PFSK-1 (cell line): Measurements from ENCODE around the gene STK39.

Experiments used
- FOXP2 ChIP-seq: optimal IDR thresholded peaks from 2 replicates; pipeline ENCODE3; 2011; ENCODE audit warnings: borderline replicate concordance, control low read depth, inconsistent platforms; ENCODE audit not compliant: insufficient read depth; ENCODE audit errors: extremely low read length, extremely low read depth
- POLR2AphosphoS5 ChIP-seq: IDR thresholded peaks from 2 replicates; pipeline ENCODE4 v1.6.1; 2012; ENCODE audit warnings: low read depth, mild to moderate bottlenecking, control low read depth, low read length, moderate library complexity
- SIN3A ChIP-seq: IDR thresholded peaks from 2 replicates; pipeline ENCODE4 v1.6.1; 2012; ENCODE audit warnings: mild to moderate bottlenecking, low read length, moderate library complexity, borderline replicate concordance; ENCODE audit not compliant: insufficient read depth
- TAF1 ChIP-seq: IDR thresholded peaks from 2 replicates; pipeline ENCODE4 v1.6.1; 2012; ENCODE audit warnings: low read length, control low read depth, borderline replicate concordance; ENCODE audit not compliant: insufficient read depth
- TF ChIP-seq, protein P1 (sequence below), 2 experiments: IDR thresholded peaks; 2 replicates each; pipeline versions ENCODE4 v1.6.1 to v1.8.0; 2011 to 2012; ENCODE audit warnings: low read depth in 2 of 2, low read length in 2 of 2, control low read depth in 1 of 2, inconsistent platforms in 1 of 2, mild to moderate bottlenecking in 1 of 2, moderate library complexity in 1 of 2; ENCODE audit not compliant: insufficient read depth in 1 of 2

STK39 gene

DNA sequence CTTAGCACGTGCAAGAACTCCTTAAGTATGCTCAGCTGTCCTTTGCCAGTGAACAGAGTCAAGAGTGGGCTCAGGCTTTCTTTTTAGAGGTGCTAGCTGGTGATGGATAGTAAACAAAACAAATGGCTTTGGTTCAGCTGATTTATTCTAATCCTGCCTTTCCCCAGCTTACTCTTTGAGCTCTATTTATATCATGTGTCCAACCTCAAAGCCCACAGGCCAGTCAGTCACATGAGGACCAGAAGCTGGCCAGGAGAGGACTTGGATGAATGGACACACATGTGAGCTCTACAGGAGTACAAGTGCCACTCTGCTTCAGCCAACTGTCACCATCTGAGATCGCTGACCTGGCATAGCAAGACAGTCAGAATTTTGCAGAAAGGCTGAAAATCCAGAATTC, 59.4 kb downstream of the STK39 start:
- TF ChIP-seq, protein P1, sequence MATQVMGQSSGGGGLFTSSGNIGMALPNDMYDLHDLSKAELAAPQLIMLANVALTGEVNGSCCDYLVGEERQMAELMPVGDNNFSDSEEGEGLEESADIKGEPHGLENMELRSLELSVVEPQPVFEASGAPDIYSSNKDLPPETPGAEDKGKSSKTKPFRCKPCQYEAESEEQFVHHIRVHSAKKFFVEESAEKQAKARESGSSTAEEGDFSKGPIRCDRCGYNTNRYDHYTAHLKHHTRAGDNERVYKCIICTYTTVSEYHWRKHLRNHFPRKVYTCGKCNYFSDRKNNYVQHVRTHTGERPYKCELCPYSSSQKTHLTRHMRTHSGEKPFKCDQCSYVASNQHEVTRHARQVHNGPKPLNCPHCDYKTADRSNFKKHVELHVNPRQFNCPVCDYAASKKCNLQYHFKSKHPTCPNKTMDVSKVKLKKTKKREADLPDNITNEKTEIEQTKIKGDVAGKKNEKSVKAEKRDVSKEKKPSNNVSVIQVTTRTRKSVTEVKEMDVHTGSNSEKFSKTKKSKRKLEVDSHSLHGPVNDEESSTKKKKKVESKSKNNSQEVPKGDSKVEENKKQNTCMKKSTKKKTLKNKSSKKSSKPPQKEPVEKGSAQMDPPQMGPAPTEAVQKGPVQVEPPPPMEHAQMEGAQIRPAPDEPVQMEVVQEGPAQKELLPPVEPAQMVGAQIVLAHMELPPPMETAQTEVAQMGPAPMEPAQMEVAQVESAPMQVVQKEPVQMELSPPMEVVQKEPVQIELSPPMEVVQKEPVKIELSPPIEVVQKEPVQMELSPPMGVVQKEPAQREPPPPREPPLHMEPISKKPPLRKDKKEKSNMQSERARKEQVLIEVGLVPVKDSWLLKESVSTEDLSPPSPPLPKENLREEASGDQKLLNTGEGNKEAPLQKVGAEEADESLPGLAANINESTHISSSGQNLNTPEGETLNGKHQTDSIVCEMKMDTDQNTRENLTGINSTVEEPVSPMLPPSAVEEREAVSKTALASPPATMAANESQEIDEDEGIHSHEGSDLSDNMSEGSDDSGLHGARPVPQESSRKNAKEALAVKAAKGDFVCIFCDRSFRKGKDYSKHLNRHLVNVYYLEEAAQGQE (IDR thresholded peaks at IDR 0.05; ENCODE audit: insufficient read depth in 1 of 2, low read depth in 2 of 2, low read length in 2 of 2): no peak
- TF ChIP-seq SIN3A: no peak
- no peak for TF ChIP-seq FOXP2
- no peak for TF ChIP-seq POLR2AphosphoS5
- TF ChIP-seq TAF1: no peak

DNA sequence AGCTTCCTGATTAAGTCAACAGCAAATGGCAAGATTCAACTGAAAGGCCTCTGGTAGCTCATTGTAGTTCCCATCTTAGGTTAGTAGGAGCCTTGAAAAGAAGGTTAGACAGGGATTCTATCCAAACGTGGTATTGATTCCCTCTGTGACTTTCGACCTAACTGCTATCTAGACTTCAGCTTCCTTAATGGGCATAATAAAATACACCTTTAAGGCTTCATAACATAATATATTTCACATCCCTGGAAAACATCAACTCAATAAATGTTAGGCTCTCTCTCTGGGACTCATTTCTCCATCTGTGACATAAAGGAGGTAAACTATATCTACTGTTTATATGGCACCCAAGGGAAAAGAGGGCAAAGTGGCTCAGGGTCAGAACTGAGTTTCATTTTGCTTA, 60.9 kb downstream of the STK39 start:
- TF ChIP-seq SIN3A (no peak), FOXP2 (no peak), TAF1 (no peak), POLR2AphosphoS5 (no peak)
- TF ChIP-seq, protein P1 (IDR thresholded peaks at IDR 0.05; ENCODE audit: insufficient read depth in 1 of 2, low read depth in 2 of 2, low read length in 2 of 2): no peak

DNA sequence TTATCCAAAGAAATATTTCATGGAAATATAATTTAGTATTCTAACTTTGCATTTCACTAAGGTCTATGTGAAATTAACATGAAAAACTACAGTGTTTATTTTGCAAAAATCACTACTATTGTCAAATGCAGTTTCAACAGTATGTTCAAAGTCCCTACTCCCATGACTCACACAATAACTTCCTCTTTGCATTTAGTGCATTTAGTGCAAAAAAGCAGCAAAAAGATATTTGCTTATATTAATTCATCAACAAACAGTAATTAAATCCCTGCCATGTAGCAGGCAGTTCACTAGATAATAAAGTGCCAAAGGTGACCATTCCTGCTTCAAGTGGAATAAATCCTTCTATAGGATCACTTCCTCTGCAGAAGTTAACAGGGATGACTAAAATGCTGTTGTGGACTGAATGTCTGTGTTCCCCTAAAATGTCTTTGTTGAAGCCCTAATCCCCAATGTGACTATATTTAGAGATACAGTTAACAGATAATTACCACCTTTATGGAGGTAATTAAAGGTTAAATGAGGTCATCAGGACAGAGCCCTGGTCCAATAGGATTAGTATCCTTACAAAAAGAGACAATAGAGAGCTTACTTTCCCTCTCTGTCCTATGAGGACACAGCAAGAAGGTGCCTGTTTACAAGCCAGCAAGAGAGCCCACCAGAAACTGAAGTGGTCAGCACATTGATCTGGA, 61.7 kb downstream of the STK39 start:
- no peak for TF ChIP-seq TAF1
- no peak for TF ChIP-seq FOXP2
- TF ChIP-seq, protein P1 (IDR thresholded peaks at IDR 0.05; ENCODE audit: insufficient read depth in 1 of 2, low read depth in 2 of 2, low read length in 2 of 2): no peak

DNA sequence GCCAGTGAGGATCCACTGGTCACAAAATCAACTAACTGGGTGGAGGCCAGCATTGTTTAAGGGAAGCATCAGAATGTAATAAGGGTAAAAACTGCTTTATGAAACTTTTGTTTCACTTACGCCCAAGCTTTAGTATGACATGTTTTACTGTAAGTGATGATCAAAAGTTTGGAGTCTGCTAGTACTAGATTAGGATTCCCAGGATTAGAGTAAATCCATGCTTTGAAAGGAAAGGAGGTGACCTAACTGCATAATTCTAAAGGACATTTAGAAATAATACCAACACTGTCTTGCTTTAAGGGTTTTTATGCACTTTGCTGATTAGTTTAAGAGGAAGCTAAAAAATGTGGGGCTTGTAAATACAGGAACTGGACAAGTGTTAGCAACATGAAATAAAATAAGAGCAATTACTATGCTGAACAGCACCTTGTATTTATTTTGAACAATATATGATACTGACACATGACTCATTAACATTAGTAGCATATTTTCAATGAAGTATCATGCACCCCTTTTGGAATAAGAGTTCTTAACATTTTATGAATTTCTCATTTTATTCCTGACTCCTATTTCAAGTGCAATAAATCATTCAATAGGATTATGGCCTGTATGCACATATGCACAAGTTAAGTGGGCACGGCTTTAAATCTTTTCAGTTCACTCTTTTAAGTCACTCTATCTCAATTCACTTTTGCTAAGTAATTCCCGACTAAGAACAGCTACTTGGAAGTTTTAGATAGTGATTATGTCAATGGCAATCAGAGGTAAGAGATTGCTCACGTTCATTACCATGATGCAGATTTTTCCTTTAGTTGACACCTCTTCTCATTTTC, 62.5 kb downstream of the STK39 start:
- TF ChIP-seq SIN3A: no peak

DNA sequence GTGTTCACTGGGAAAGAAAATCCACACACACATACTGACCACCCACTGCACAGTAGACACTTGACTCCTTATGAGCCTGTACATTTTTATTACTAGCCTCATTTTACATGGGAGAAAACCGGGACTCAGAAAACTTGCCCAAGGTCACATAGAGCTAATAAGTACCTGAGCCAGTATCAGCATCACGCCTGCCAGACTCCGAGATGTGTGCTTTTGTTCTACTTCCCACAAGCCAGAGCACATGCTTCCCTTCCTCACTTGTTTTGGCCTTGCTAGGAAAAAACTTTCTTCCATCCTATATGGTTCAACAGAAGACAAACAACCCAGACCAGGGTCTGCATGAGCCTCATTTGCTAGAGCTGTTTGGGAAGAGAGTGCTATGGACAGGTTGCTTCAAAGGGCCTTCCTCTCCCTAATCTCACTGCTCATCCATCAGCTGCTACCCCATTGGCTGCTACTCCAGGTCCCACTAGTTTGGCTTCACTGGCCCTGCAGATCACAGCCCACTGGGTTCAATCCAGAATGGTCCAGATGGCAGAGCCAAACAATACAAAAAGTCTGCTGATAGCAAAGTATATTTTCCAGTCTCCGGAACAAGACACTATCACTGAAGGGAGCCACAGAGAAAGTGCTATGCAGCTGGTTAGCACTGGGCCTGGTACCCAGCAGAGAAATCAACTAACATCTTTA, 63.9 kb downstream of the STK39 start:
- TF ChIP-seq TAF1 (no peak), SIN3A (no peak), FOXP2 (no peak), POLR2AphosphoS5 (no peak)
- TF ChIP-seq, protein P1 (IDR thresholded peaks at IDR 0.05; ENCODE audit: insufficient read depth in 1 of 2, low read depth in 2 of 2, low read length in 2 of 2): no peak
